Vagina (tissue), 2 donors: ENCODE results near the gene PODN.

ENCODE experiments used
- CTCF ChIP-seq, 3 experiments: fragments of 450-650 bp in 2 of 3; fragments of 200-600 bp in 1 of 3; sonication (generic) in 1 of 3; IDR thresholded peaks; one replicate each; pipeline ENCODE4 v1.5.1; 2017 to 2019; ENCODE audit warnings: antibody characterized with exemption in 3 of 3, mild to moderate bottlenecking in 2 of 3, moderate library complexity in 2 of 3
- POLR2A ChIP-seq, 2 donors: fragments of 450-650 bp; IDR thresholded peaks; one replicate each; pipeline ENCODE4 v1.6.1; 2017; ENCODE audit warnings: antibody characterized with exemption in 2 of 2, mild to moderate bottlenecking in 2 of 2, moderate library complexity in 2 of 2
- POLR2AphosphoS5 ChIP-seq, 2 donors: sonication (generic); formaldehyde crosslinking; IDR thresholded peaks; one replicate each; pipeline ENCODE4 v1.9.0; 2017; ENCODE audit warnings: antibody characterized with exemption in 2 of 2, mild to moderate bottlenecking in 2 of 2, low read depth in 1 of 2; ENCODE audit not compliant: insufficient read depth in 1 of 2

GRCh38 chr1:53066488-53066887 is 4.5 kb downstream of the PODN start:
- TF ChIP-seq CTCF (IDR thresholded peaks at IDR 0.05) (no peak), POLR2A (IDR thresholded peaks at IDR 0.05) (no peak), POLR2AphosphoS5 (IDR thresholded peaks at IDR 0.05; ENCODE audit: insufficient read depth in 1 of 2, low read depth in 1 of 2) (no peak)
